GM19193 (cell line): ENCODE data around the gene ASB2.
A peak's percentile ranks its signal among the peaks of the same experiment; 100 is the strongest.

ENCODE experiments used
- POLR2A ChIP-seq: IDR thresholded peaks from 4 replicates; pipeline ENCODE4 v1.6.1; 2011; ENCODE audit not compliant: insufficient read depth, insufficient read length; ENCODE audit errors: extremely low read depth

The ASB2 gene

GRCh38 chr14:93975791-93976476 lies 436 bp downstream of the ASB2 start:
- no peak for TF ChIP-seq POLR2A

- TF ChIP-seq POLR2A: no peak
These were observed 1.5 kb downstream of the ASB2 start for GRCh38 chr14:93974833-93975232.

- TF ChIP-seq POLR2A: no peak
These were observed 2.1 kb downstream of the ASB2 start for GRCh38 chr14:93974299-93974698.

GRCh38 chr14:93973607-93974006 lies 2.8 kb downstream of the ASB2 start:
- no peak for TF ChIP-seq POLR2A

- no peak for TF ChIP-seq POLR2A
These were observed 3.7 kb downstream of the ASB2 start for GRCh38 chr14:93972618-93973205.

GRCh38 chr14:93971635-93972027 lies 4.7 kb downstream of the ASB2 start:
- no peak for TF ChIP-seq POLR2A

GRCh38 chr14:93970965-93971634 lies 5.3 kb downstream of the ASB2 start:
- TF ChIP-seq POLR2A: peak; percentile 35

GRCh38 chr14:93970585-93970964 lies 5.8 kb downstream of the ASB2 start:
- TF ChIP-seq POLR2A: no peak

- TF ChIP-seq POLR2A: peak; percentile 35
These were observed 7.1 kb downstream of the ASB2 start for GRCh38 chr14:93969082-93969828.

- no peak for TF ChIP-seq POLR2A
These were observed 8.6 kb downstream of the ASB2 start for GRCh38 chr14:93967637-93968250.

- TF ChIP-seq POLR2A: no peak
These were observed 10.4 kb downstream of the ASB2 start for GRCh38 chr14:93965946-93966474.

GRCh38 chr14:93965287-93965821 lies 11.0 kb downstream of the ASB2 start:
- TF ChIP-seq POLR2A: no peak

- no peak for TF ChIP-seq POLR2A
These were observed 11.5 kb downstream of the ASB2 start for GRCh38 chr14:93964820-93965286.

- no peak for TF ChIP-seq POLR2A
These were observed 12.1 kb downstream of the ASB2 start for GRCh38 chr14:93964281-93964680.
